ENCODE results near the gene THAP4.

THAP4 gene

GRCh38 chr2:241546771-241547498, 90.0 kb downstream of the THAP4 start:
- no peak for DNase-seq (ENCODE audit: low read depth)

- no peak for DNase-seq (ENCODE audit: low read depth)
These were observed 91.2 kb downstream of the THAP4 start for GRCh38 chr2:241545523-241546473.

GRCh38 chr2:241545106-241545505, 91.9 kb downstream of the THAP4 start:
- DNase-seq (ENCODE audit: low read depth), result no peak

- DNase-seq (ENCODE audit: low read depth), result no peak
These were observed 94.7 kb downstream of the THAP4 start for GRCh38 chr2:241542278-241542605.

- DNase-seq (ENCODE audit: low read depth), result no peak
These were observed 95.2 kb downstream of the THAP4 start for GRCh38 chr2:241541564-241542277.

- DNase-seq (ENCODE audit: low read depth), result peak; percentile 46
These were observed 96.0 kb downstream of the THAP4 start for GRCh38 chr2:241540771-241541561.

- DNase-seq (ENCODE audit: low read depth), result no peak
These were observed 96.6 kb downstream of the THAP4 start for GRCh38 chr2:241540401-241540770.

GRCh38 chr2:241539616-241540374, 97.2 kb downstream of the THAP4 start:
- no peak for DNase-seq (ENCODE audit: low read depth)

- DNase-seq (ENCODE audit: low read depth), result no peak
These were observed 97.9 kb downstream of the THAP4 start for GRCh38 chr2:241538838-241539615.

GRCh38 chr2:241535871-241536655, 100.9 kb downstream of the THAP4 start:
- DNase-seq (ENCODE audit: low read depth), result no peak

- DNase-seq (ENCODE audit: low read depth), result no peak
These were observed 102.1 kb downstream of the THAP4 start for GRCh38 chr2:241534701-241535375.

Measured in T follicular helper cell (primary cell).